Kidney glomerular epithelial cell (primary cell): ENCODE measurements around the gene TGM6.

Source experiments
- DNase-seq: peaks from one replicate; lab custom pipeline; 2025; lab: John Stamatoyannopoulos, UW

Gene TGM6

DNA sequence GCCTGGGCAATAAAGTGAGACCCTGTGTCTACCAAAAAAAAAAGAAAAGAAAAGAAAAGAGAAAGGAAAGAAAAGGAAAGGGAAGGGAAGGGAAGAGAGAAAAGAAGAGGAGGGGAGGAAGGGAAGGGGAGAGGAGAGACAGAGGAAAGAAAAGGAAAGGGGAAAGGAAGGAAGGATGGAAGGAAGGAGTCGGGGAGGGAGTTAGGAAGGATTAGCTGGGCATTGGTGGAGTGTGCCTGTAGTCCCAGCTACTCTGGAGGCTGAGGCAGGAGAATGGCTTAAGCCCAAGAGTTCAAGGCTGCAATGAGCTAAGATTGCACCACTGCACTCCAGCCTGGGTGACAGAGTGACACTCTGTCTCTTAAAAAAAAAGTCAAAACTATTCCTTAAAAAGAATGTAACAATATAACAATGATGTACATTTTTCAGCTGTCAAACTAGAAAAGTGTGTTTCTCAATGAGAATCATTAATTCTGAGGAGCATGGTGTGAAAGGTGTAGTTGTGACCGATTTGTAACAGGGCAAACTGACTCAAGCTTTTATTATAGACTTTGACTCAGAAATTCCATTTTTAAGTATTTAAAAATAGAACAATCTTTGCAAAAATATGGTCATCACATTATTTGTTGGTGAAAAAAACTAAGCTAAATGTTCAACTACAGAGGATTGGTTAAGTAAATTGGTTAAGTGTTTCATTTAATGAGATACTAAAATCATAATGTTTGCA, 75.2 kb downstream of the TGM6 start:
- no peak for DNase-seq

DNA sequence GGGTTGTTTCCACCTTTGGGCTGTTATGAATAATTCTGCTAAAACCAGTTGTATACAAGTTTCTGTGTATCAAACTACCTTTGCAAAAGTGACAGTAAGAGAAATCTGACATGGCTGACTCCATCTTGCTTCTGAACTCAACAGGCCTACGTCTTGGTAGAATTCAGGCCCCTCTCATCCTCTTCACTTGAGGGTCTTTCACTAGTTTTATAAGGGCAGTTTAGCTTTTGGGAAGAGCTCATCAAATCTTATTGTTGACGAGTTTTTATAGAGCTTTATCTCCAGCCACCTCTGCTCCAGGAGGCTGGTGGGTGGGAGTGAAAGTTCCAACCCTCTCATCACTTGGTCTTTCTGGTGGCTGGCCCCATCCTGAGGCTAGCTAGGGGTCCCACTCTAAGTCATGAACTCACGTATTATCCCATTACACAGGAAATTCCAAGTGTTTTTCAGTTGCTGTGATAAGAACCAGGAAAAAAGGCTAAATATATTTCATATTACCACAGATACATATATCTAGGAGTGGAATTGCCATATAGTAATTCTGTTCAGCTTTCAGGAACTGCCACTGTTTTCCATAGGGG, 78.3 kb downstream of the TGM6 start:
- no peak for DNase-seq

DNA sequence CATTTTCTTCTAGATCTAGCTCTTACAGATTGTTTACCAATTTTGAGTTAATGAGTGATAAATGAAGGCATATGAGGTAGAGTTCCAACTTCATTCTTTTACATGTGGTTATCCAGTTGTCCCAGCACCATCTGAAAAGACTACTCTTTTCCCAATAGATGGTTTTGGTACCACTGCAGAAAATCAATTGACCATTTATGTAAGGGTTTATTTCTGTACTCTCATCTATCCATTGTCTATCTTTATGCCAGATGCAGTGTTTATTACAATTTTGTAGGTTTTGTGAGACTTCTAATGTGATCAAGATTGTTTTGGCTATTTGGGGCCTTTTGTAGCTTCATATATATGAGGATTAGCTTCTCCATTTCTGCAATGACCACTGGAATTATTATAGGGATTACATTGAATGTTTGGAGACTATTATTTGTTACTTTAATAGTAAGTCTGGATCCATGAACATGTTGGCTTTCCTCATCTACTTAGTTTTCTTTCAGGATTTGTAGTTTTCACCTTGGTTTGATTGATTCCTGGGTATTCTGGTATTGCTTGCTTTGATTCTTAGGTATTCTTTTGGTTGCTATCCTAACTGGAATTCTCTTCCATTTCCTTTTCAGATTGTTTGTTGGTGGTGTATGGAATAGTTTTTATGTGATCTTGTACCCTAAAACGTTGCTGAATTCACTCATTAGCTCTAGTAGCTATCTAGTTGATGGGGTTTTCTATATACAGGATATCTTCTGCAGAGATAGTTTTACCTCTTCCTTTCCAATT, 79.5 kb downstream of the TGM6 start:
- no peak for DNase-seq

DNA sequence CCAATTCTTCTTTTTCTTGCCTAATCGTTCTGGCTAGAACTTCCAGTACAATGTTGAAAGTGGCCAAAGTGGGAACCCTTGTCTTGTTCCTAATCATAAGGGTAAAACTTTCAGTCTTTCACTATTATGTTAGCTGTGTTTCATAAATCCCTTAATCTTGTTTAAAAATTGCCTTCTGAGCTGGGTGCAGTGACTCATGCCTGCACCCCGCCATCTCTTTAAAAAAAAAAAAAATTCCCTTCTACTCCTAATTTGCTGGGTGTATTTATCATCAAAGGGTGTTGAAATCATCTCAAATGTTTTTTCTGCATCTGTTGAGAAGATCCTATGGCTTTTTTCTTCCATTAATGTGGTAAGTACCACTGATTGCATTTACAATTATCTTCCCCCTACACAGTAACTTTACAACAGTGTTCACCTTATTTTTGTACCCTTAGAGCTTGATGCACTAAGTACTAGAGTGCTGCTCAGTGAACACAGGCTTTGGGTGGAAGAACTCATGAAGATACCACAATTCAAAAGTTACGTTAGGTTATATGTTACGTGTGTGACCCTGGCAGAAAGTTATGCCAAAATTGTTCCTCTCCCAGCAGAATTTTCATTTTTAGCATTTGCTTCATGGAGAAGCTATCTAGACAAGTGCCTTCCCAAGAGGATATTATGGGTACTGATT, 80.2 kb downstream of the TGM6 start:
- no peak for DNase-seq

DNA sequence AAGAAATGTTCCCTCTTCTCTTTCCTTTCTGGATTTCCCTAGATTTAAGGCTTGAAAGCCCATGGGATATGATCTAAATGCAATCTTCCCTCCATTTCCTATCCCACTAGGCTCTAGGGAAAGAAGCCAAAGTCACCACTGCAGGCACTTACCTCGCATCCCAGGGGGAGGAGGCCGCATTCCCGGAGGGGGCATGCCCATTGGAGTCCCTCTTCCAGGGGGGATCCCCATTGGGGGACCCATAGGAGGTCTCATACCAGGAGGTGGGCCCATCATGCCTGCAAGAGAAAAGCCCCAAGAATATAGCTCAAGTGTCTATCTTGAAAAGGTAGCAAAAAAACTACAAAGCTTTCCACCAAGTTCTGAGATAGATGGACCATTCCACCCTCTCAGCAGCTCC, 81.8 kb downstream of the TGM6 start:
- no peak for DNase-seq

DNA sequence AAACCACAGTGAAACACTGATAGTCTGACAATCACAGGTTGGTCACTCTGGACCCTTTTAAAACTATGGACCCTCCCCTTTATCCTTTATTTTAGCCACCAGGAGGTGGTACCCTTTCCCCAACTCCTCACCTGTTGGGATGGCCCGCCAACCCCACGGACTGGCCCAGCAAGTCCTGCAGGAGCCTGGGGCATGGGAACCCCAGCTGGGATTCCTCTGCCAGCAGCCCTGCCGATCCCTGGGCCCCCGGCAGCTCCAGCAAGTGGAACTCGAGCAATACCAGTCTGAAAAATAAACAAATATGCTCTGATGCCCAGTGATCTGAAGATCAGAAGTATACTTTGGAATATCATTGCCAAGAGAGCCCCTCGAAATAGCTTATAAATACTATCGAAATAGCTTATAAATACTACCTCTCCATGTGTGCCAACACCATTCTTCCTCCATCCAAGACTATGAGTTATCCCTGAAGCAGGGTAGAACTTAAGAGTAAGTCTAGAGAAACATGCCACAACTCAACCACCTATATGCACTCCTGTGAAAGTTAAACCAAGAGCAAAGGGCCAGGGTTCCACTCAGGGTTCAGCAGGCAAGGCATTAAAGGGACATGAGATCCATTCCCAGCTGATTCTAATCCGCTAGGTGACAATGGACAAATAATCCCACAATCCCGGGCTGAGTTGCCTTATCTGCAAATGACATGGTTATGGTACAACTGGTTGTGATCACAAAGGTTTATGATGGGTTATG, 83.1 kb downstream of the TGM6 start:
- DNase-seq, result no peak

DNA sequence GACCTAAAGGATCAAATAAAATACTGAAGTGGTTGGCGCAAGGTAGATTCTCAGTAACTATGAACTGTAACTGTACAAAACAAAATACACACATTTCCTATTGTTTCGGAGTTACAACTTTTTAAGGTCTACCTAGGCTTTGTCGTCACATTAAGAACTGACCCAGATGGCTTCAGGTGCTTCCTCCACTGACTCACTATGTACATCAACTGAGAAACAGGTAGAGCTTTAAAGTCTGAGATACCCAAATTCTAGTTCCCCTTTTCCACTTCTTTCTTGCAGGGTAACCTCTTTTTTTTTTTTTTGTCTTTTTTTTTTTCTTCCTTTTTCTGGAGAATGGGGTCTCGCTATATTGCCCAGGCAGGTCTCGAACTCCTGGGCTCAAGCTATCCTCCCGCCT, 84.4 kb downstream of the TGM6 start:
- no peak for DNase-seq

DNA sequence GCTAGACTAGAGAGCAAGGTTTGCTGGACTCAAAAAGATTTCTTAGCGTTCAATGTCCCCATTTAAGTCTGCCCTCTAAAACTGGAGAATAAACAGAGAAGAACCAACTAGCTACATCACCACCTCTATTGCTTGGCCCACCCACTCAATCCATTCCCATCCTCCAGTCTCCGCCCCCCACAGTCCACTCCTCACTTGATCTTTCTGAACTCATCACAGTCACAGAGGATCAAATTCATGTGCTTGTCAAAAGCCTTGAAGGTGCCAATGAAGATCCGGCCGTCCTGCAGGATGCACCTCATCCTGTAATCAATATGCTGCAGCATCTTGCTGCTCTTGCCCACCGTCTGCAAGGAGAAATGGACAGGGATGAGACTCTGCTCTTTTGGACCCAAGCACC, 86.7 kb downstream of the TGM6 start:
- no peak for DNase-seq

DNA sequence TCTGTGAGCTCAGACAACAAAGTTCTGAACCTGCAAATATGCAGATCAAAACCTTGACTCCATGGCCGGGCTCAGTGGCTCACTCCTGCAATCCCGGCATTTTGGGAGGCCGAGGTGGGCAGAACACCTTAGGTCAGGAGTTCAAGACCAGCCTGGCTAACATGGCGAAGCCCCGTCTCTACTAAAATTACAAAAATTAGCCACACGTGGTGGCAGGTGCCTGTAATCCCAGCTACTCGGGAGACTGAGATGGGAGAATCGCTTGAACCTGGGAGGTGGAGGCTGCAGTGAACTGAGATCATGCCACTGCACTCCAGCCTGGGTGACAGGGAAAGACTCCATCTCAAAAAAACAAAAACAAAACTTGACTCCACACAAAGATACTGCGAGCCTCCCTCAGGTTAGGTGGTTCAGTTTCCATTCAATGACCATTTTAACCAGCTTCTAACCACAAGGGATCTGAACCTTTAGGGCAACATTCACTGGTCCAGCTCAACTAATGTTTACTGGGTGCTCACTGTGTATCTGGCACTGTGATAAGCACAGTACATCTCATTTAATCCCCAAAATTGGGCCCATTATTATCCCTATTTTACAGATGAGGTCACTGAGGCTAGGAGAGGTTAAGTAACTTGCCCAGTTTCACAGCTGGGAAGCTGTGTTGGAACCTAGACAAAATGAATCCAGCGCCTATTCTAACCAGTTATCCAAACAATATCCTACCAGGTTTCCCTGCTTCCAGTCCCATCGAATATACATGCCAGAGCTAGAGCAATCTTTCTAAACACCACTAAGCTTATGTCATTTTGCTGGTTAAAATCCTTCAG, 88.1 kb downstream of the TGM6 start:
- DNase-seq, result no peak

DNA sequence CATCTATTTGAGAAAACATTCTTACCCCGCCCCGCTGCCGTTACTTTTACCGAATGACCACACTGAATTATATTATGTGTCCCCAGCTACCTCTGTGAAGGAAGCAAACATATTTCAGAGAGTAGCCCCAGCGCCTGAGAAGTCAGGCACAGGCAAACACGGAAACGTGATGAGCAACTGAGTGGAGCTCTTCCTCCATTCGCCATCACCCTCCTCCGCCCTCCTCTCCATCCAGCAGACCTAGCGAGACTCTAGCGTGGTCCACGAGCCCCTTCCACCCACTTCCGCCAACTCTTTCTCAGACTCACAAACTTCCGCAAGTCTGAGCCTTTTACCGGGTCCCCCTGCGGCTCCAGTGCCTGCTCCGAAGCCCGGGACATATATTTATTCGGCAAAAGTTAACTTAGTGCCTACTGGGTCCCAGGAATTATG, 89.3 kb downstream of the TGM6 start:
- no peak for DNase-seq

DNA sequence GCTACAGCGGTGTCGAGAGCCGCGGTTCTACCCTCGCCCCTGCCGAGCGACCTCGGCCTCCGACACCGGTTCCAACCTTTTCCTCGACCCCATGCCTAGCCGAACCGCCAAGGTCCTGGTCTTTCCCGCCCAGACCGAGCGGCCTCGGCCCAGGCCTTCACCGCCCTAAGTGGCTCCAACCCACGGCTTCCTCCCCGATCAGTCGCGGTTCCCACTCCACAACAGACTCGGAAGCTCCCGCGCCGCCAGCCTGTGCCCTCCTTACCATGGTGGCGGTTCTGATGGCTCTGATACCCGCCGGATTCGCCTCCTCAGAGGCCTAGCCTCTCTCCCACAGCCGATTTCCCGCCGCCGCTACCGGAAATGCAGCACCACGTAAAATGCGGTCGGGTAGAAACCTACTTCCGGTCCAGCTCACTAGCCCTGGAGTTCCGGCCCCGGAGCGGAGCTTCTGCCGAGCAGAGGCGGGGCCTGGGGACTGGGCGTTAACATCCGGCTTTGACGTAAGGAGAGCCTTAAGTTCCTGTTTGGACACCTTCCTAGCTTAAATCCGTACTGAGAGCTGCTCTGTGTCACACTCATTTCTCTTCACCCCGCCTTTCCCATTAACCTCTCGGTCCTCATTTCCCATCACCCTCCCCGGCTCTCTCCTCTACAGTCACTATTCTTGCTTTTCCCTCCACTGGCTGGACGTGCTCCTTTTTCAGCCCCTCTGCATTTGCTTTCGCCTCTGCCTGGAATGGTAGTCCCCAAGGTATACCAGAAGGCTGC, 89.9 kb downstream of the TGM6 start, which contains the start of gene SNRPB:
SNRPB (minus strand) TSS at position 367 of the 771 bp plus-strand sequence; CDS start at position 268, 99 bp downstream.
- DNase-seq, result peak; percentile 93

DNA sequence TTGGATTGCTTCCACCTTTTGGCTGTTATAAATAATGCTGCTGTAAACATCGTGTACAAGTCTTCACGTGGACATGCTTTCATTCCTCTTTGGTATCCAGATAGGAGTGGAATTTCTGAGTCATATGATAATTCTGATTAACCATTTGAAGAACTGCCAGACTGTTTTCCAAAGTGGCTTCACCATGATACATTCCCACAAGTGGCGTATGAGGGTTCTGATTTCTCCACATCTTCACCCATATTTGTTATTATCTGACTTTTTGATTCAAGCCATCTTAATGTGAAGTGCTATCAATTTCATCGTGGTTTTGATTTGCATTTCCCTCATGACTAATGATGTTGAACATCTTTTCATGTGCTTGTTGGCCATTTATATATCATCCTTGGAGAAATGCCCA, 92.8 kb downstream of the TGM6 start:
- peak; percentile 17 for DNase-seq

DNA sequence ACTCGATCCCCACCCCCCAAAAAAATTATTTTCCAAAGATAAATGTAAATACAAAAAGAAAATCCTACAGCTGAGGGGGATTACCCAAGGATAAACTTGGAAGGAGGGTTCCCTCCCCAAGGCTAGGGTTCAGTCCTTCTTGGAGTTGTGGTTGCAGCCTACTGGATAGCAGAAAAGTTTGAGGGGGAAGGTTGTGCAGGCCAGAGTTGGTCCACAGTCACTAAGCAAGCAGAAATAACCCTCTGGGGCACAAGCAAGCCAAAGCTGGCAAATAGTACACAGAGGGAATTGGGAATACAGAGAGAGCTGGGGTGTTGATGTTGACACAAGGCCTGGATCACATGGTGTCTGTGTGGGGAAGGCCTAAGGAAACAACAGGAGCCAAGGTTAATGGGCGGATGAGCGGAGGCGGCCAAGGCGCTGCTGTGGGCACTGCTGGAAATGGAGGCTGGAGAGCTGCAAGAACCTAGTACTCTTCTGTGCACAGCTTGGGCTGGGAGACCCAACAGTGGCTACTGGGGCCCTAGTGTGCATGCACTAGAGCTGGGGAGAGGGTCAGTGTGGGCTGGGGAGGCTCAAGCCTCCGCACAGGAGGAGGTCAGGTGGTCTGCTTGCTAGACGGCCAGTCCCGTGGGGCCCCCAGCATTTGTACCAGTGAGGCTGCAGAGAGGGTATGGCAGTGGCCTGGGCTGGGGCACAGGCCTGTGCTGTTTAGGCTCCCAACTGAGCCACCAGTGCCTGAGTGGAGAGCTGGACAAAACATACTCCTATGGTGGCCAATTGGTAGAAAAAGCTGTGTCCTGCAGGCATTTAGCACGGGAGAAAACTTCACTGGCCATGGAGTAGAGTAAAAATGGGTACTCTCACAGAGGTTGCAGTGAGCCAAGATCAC, 95.4 kb downstream of the TGM6 start:
- no peak for DNase-seq

DNA sequence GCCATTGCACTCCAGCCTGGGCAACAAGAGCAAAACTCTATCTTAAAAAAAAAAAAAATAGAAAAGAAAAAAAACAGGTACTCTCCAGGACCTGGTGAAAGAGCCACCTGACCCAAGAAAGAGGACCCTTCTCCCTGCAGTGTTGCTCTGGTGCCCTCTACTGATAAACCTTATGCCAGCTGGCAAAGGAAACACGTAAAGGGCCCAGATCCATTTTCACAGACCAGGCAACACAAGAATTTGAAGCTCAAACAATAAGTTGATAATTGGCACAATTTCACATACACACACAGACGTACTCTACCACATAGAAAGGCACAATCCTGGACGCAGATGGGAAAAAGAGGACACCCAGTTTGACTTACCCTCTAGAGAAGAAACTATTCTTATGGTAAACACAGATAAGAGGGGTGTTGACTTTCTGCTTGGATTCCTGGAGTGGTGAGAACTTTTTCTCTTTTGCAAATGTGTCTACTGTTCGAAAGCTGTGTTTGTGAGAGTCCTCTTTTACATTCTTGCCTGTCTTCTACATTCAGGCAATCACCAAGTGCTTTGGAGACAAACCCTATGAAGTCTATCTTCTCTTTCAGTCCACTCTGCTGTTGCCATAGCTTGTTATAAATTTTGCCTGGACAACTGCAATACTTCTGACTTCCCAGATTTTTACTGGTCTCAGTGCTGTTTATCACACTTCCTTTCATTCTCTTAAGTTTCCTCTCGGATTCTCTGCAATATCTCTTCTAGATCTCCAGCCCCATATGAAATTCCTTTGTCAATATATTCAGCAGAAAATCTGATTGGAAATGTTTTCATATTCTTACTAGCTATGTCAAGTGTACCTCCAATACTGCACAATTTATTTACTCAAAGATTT, 96.3 kb downstream of the TGM6 start:
- DNase-seq, result no peak

DNA sequence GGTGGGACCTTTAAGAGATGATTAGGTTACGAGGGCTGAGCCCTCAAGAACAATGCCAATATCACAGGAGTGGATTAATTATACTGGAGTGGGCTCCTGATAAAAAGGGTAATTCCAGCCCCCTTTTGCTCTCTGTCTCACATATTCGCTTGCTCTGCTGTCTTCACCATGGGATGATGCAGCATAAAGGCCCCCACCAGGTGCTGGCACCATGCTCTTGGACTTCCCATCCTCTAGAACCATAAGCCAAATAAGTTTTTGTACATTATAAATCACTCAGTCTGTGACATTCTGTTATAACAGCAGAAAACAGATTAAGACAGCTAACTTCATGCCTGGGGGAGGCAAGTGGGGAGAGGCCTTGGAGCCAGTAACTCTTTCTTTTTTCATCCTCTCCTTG, 99.7 kb downstream of the TGM6 start:
- DNase-seq, result no peak
